Gastrocnemius medialis (tissue), 4 donors: Measurements from ENCODE around the gene GRID1.

Experiments
- POLR2A ChIP-seq, 2 donors: fragments of 450-650 bp; IDR thresholded peaks; one replicate each; pipeline ENCODE4 v1.6.1; 2017; ENCODE audit warnings: antibody characterized with exemption in 2 of 2, mild to moderate bottlenecking in 2 of 2, moderate library complexity in 2 of 2
- TF ChIP-seq, protein P1 (sequence below), 5 experiments: fragments of 450-650 bp in 3 of 5; fragments of 200-600 bp in 2 of 5; sonication (generic) in 2 of 5; IDR thresholded peaks in 4 of 5; conservative IDR thresholded peaks in 1 of 5; 1 replicate in 4 of 5; 2 replicates in 1 of 5; pipeline ENCODE4 v1.5.1; 2016 to 2019; ENCODE audit warnings: antibody characterized with exemption in 5 of 5, mild to moderate bottlenecking in 3 of 5, moderate library complexity in 3 of 5

DNA sequence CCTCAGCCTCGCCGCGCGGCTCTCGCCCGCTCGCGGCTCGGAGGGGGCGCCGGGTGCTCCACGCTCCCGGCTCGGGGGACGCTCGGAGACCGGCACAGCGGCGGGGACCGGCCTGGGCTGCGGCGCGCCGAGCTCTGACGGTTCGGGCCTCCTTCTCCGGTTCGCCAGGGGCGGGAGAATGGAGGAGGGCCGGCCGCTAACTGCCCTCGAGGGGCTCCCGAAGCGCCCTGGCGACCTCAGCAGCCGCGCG is 232 bp upstream of the GRID1 start:
- TF ChIP-seq, protein P1, sequence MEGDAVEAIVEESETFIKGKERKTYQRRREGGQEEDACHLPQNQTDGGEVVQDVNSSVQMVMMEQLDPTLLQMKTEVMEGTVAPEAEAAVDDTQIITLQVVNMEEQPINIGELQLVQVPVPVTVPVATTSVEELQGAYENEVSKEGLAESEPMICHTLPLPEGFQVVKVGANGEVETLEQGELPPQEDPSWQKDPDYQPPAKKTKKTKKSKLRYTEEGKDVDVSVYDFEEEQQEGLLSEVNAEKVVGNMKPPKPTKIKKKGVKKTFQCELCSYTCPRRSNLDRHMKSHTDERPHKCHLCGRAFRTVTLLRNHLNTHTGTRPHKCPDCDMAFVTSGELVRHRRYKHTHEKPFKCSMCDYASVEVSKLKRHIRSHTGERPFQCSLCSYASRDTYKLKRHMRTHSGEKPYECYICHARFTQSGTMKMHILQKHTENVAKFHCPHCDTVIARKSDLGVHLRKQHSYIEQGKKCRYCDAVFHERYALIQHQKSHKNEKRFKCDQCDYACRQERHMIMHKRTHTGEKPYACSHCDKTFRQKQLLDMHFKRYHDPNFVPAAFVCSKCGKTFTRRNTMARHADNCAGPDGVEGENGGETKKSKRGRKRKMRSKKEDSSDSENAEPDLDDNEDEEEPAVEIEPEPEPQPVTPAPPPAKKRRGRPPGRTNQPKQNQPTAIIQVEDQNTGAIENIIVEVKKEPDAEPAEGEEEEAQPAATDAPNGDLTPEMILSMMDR (IDR thresholded peaks at IDR 0.05 in 4 of 5, conservative IDR thresholded peaks at IDR 0.05 in 1 of 5): no peak
- no peak for TF ChIP-seq POLR2A (IDR thresholded peaks at IDR 0.05)
